Activated CD8-positive, alpha-beta memory T cell treated with anti-CD3 and anti-CD28 coated beads, Interleukin-2, amount 50 U/mL, for 4 hours (primary cell): ENCODE measurements around the gene STX16.
"Not testable (repeated sequence)": the region's sequence is repeated elsewhere in the genome, so short reads cannot be mapped to it uniquely, and the experiment has no call there.

Experiments used
- DNase-seq: peaks from one replicate; pipeline ENCODE4 v3.0.0-alpha.2; 2020

The STX16 gene

GRCh38 chr20:58712806-58713731 is 62.0 kb downstream of the STX16 start:
- no peak for DNase-seq

DNA sequence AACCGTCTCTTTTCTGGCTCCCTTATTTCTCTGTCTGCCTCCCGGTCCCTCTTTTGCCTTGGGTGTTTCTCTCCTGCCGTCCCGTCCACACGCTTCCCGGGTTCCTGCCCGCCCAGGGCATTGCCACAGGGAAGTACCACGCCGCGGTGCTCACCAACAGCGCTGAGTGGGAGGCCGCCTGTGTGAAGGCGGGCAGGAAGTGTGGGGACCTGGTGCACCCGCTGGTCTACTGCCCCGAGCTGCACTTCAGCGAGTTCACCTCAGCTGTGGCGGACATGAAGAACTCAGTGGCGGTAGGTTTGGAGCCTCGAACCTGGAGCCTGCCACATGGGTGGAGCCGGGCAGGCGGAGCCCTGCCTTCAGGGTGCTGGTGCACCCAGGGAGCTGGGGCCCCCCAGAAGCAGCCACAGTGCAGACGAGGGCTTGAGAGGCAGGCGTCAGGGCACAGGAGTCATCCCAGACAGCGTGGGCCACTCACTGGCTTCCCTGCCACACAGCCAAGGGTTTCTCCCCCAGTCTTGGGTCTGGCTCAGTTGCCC is 62.8 kb downstream of the STX16 start:
- no peak for DNase-seq

DNA sequence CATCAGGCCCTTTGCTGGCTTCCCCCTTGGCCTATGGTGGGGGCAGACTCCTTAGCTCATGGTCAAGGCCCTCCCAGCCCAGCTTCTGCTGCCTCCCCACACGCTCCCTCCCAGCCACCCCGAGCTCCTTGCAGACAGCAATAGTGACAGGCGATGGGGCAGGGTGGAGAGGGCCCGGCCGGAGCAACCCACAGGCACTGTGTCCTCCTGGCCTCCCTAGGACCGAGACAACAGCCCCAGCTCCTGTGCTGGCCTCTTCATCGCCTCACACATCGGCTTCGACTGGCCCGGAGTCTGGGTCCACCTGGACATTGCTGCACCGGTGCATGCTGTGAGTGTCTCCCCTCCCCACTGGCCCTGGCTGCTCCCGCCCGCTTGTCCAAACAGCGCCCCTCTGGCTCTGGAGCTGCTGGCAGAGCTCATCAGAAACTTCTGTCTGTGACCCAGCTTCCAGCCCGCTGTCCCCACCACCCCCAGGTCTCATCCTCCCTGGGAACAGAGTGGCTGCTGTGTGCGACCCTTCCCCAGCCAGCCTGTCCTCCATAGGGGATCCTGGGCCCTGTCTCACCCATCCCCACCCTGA is 63.3 kb downstream of the STX16 start:
- no peak for DNase-seq

GRCh38 chr20:58714923-58715351 is 63.9 kb downstream of the STX16 start:
- DNase-seq: no peak

DNA sequence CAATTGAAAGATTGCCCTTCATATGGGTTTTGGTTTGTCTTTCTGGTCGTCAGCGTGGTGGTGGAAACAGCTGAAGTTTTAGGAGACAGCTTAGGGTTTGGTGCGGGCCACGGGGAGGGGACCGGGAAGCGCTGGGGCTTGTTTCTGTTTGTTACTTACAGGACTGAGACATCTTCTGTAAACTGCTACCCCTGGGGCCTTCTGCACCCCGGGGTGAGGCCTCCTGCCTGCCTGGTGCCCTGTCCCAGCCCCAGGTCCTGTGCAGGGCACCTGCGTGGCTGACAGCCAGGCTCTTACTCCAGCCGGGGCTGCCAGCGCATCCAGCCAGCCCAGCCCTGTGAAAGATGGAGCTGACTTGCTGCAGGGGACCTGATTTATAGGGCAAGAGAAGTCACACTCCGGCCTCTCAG is 64.3 kb downstream of the STX16 start:
- no peak for DNase-seq

GRCh38 chr20:58715801-58716475 is 64.9 kb downstream of the STX16 start:
- no peak for DNase-seq

GRCh38 chr20:58716476-58717277 is 65.6 kb downstream of the STX16 start:
- DNase-seq: no peak

DNA sequence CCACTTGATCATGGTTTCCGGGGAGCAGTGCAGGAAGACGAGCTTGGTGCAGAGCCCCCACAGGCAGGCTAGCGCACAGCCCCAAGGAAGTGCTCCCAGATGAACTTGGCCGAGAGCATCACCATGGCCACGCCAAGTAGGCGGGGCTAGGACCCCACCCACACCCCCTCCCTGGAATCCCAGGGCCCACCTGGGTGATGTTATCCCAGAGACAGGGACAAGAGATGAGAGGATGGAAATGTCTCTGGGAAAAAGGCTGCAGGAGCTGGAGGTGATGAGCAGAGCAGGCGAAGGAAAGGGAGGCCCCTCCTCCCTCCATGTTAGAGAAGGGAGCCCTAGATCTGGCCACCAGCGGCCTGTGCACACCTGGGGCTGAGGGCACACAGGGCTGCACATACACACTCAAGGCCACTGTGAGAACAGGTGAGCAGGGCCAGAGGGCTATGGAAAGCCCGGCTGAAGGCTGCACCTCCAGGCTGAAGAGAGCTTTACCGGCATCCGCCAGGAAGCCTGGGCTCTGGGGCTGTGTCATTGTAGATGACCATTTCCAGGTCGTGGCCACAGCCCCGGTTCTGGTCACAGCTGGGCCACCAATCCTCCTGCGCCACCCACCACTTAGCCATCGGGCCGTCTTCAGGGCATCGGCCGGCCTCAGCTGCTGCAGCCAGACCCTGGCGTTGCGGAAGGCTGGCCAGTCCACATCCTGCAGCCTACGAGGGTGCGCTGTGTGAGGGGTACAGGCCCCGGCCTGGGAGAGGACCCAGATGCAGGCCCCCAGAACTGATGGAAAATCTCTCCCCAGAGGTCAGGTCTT is 66.4 kb downstream of the STX16 start:
- DNase-seq: no peak

GRCh38 chr20:58718121-58718563 is 67.1 kb downstream of the STX16 start:
- DNase-seq: no peak

DNA sequence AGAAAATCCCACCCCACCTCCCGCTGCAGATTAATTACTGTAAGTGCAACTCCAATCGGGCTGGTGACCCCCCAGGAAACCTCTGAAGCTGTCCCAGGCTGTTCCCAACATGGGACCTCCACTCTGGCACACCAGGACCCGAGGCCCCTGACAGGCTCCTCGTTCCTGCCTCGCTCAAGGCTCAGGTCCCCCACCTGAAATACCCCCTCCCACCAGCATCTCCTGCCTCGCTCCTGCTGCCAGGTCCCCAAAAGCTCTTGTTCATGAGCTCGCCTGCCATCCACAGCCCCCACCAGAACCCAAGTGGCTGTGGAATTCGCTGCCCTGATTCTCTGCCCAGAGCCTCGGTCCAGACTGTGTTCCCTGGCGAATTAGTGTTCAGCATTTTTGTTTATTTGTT is 67.6 kb downstream of the STX16 start:
- no peak for DNase-seq

- no peak for DNase-seq
Observed at GRCh38 chr20:58719258-58719657, 68.2 kb downstream of the STX16 start.

GRCh38 chr20:58719971-58720371 is 68.9 kb downstream of the STX16 start:
- no peak for DNase-seq

- no peak for DNase-seq
Observed at GRCh38 chr20:58720890-58721289, 69.8 kb downstream of the STX16 start.

DNA sequence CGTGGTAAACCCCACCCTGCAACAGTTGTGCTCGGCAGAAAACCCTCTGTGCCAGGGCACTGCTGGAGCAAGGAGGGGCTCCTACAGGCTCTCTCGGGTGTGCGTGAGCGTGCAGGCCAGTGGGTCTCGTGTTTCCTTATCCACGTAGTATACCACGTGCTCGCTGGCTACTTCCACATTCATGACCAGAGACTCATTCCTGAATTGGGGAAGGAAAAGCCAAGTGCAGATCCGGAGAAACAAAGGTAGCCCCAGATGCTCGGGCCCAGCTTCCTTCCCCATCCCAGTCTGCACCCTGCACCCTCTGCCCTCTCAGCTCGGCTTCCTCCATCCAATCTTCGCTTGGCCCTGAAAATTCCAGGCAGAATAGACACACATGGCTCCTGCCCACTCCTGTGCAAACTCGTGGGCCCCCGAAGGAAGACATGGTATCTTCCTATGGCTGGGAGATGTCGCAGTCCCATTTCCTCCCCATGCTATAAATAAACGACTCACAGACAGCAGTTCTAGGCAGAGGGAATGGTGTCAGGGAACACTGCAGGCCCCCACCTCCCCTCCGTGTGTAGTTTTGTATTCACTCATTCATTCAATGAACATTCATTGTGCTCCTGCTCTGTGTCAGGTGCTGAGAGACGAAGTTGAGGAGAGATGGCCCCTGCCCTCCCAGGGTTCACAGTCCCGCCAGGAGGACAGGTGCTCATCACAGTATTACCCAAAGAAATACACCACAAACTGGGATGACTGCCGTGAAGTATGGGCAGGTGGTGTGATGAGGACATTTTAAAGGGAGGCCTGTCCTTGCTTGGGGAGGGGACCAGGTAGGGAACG is 71.1 kb downstream of the STX16 start:
- DNase-seq: no peak

DNA sequence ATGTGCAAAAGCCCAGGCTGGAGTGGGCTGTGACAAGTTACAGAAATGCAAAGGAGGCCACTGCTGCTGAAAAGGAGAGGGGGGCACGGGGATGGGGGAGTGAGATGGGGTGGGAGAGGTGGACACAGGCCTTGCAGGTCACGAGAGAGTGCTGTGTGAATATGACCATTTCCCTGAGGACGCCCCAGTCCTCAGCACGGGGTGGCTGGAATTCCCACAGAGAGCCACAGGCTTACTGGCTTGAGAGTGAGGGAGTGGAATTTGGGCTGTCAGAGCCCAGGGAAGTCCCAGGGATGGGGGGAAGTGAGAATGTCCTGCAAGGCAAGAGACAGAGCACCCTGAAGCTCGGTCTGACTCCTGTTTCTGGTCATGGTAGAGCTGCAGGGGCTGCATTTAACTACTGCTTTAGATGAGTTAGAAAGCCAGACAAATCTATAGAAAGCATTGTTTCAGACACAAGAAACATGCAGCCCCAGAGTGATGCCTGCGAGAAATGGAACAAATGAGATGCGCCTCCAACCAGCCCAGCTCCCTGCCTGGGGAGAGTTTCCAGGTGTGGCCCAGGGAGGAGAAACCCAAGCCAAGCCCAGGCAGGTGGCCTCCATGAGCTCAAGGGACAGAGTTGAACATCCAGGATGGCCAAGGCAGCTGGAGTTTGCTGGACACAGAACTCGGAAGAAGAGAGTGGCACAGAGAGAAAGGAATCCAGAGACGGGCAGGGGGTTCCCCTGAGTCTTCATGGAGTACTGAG is 72.0 kb downstream of the STX16 start:
- DNase-seq: no peak

DNA sequence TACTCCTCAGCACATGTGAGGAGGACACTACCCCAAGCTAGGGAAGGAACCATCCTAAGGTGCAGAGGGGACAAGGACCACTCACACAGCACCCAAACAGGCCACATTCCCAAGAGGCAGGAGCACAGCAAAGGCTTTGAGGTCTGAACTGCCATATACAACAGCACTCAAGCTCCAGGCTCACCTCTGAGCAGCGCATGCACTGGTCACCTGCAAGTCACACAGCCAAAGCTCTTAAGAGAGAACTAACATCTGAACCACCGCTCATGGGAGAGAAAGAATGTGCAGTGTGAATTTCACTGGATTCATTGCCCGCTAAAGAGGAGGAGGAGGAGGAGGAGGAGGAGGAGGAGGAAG is 72.5 kb downstream of the STX16 start:
- DNase-seq: no peak

DNA sequence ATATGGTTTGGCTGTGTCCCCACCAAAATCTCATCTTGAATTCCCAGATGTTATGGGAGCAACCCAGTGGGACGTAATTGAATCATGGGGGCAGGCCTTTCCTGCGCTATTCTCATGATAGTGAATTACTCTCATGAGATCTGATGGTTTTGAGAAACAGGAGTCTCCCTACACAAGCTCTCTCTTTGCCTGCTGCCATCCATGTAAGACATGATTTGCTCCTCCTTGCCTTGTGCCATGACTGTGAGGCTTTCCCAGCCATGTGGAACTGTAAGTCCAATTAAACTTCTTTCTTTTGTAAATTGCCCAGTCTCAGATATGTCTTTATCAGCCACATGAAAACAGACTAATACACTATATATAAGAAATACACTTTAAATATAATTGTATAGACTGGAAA is 75.1 kb downstream of the STX16 start:
- not testable (repeated sequence) for DNase-seq
